ENCODE data around the gene NUP205.

NUP205 gene

DNA sequence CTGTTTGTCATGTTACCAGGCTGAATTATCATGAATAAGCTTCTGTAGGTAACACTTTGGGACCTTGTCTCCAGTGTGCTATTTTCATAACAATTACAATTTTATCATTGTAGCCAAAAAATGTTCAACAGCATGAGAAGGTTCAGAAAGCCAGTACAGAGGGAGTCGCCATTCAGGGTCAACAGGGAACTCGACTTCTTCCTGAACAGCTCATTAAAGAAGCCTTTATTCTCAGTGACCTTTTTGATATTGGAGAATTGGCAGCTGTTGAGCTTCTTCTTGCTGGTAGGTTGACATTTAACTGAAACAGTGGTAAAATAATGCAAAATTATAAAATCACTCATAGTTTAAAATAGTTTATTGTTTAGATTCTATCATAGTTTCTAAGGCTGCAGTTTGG, 15.8 kb downstream of the NUP205 start:
- Histone ChIP-seq H3K9me3 (ENCODE audit: low read length) (no peaks in the 10 kb centered on the region), H3K9me2 (ENCODE audit: low read depth, low read length) (no peaks in the 10 kb centered on the region), H3K27ac (ENCODE audit: low read depth, low read length, poor library complexity, severe bottlenecking) (no peak overlapping the region), H2AFZ (ENCODE audit: low read length) (no peak overlapping the region), H3K4me2 (ENCODE audit: low read length) (no peak overlapping the region), H3K79me2 (ENCODE audit: insufficient read depth, low read length) (peaks cover 35% of the 10 kb centered on the region), H3F3A (ENCODE audit: insufficient read depth, low read length) (no peaks in the 10 kb centered on the region), H3K27me3 (ENCODE audit: insufficient read depth, low read length) (no peaks in the 10 kb centered on the region), H3K4me3 (ENCODE audit: low read depth, low read length, poor library complexity, severe bottlenecking) (no peak overlapping the region), H4K20me1 (ENCODE audit: insufficient read depth, low read length) (no peaks in the 10 kb centered on the region), H3K9ac (ENCODE audit: low read length) (no peak overlapping the region), H3K4me1 (ENCODE audit: insufficient read depth, low read length, severe bottlenecking) (no peaks in the 10 kb centered on the region), H3K36me3 (ENCODE audit: insufficient read depth, low read length) (peaks cover 75% of the 10 kb centered on the region)
- no peak for TF ChIP-seq EZH2 (IDR thresholded peaks at IDR 0.05; ENCODE audit: borderline replicate concordance, low read length)
- TF ChIP-seq, protein P1, sequence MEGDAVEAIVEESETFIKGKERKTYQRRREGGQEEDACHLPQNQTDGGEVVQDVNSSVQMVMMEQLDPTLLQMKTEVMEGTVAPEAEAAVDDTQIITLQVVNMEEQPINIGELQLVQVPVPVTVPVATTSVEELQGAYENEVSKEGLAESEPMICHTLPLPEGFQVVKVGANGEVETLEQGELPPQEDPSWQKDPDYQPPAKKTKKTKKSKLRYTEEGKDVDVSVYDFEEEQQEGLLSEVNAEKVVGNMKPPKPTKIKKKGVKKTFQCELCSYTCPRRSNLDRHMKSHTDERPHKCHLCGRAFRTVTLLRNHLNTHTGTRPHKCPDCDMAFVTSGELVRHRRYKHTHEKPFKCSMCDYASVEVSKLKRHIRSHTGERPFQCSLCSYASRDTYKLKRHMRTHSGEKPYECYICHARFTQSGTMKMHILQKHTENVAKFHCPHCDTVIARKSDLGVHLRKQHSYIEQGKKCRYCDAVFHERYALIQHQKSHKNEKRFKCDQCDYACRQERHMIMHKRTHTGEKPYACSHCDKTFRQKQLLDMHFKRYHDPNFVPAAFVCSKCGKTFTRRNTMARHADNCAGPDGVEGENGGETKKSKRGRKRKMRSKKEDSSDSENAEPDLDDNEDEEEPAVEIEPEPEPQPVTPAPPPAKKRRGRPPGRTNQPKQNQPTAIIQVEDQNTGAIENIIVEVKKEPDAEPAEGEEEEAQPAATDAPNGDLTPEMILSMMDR (IDR thresholded peaks at IDR 0.05; ENCODE audit: low read length), result no peak

DNA sequence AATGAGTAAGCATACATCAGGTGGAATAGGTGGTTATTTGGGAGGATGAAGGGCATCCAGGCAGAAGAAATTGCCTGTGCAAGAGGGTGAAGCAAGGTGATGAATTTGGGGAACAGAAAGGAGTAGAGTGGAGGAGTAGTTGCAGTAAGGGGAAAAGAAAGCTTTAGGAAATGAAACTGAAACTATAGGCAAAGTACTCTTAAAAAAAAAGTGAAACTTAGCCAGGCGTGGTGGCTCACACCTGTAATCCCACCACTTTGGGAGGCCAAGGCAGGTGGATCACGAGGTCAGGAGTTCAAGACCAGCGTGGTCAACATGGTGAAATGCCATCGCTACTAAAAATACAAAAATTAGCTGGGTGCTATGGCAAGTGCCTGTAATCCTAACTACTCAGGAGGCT, 17.6 kb downstream of the NUP205 start:
- H2AFZ ChIP-seq (ENCODE audit: low read length), result no peak overlapping the region
- H3K36me3 ChIP-seq (ENCODE audit: insufficient read depth, low read length), result peaks cover 92% of the 10 kb centered on the region
- no peak overlapping the region for H3K27ac ChIP-seq (ENCODE audit: low read depth, low read length, poor library complexity, severe bottlenecking)
- H3K27me3 ChIP-seq (ENCODE audit: insufficient read depth, low read length), result no peaks in the 10 kb centered on the region
- no peak overlapping the region for H3K9ac ChIP-seq (ENCODE audit: low read length)
- no peak overlapping the region for H3K4me2 ChIP-seq (ENCODE audit: low read length)
- no peaks in the 10 kb centered on the region for H3K4me1 ChIP-seq (ENCODE audit: insufficient read depth, low read length, severe bottlenecking)
- H3K79me2 ChIP-seq (ENCODE audit: insufficient read depth, low read length), result peaks cover 20% of the 10 kb centered on the region
- H3K4me3 ChIP-seq (ENCODE audit: low read depth, low read length, poor library complexity, severe bottlenecking), result no peak overlapping the region
- no peaks in the 10 kb centered on the region for H3F3A ChIP-seq (ENCODE audit: insufficient read depth, low read length)
- H3K9me3 ChIP-seq (ENCODE audit: low read length), result no peaks in the 10 kb centered on the region
- TF ChIP-seq, protein P1 (IDR thresholded peaks at IDR 0.05; ENCODE audit: low read length), result no peak
- TF ChIP-seq EZH2 (IDR thresholded peaks at IDR 0.05; ENCODE audit: borderline replicate concordance, low read length), result no peak
- no peaks in the 10 kb centered on the region for H3K9me2 ChIP-seq (ENCODE audit: low read depth, low read length)
- H4K20me1 ChIP-seq (ENCODE audit: insufficient read depth, low read length), result no peaks in the 10 kb centered on the region

DNA sequence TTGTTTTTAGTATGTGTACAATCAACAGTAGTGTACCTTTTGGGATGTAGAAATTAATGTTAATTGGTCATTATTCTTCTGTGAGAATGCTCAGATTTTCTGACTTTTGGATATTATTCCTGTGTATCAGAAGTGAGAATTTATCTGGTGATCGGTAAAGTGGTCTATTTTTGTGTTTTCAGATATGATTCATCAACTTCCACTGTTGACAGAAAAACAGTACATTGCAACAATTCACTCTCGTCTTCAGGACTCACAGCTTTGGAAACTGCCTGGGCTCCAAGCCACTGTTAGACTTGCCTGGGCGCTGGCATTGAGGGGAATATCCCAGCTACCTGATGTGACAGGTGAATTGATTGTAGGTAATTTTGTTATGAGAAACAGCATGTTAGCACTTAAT, 20.9 kb downstream of the NUP205 start:
- peaks cover 97% of the 10 kb centered on the region for H3K36me3 ChIP-seq (ENCODE audit: insufficient read depth, low read length)
- no peaks in the 10 kb centered on the region for H3K79me2 ChIP-seq (ENCODE audit: insufficient read depth, low read length)
- H3K9me3 ChIP-seq (ENCODE audit: low read length), result no peaks in the 10 kb centered on the region
- TF ChIP-seq, protein P1 (IDR thresholded peaks at IDR 0.05; ENCODE audit: low read length), result no peak
- no peak for TF ChIP-seq EZH2 (IDR thresholded peaks at IDR 0.05; ENCODE audit: borderline replicate concordance, low read length)
- no peaks in the 10 kb centered on the region for H3F3A ChIP-seq (ENCODE audit: insufficient read depth, low read length)
- no peak overlapping the region for H3K27ac ChIP-seq (ENCODE audit: low read depth, low read length, poor library complexity, severe bottlenecking)
- no peak overlapping the region for H3K9ac ChIP-seq (ENCODE audit: low read length)
- no peaks in the 10 kb centered on the region for H3K9me2 ChIP-seq (ENCODE audit: low read depth, low read length)
- no peaks in the 10 kb centered on the region for H3K27me3 ChIP-seq (ENCODE audit: insufficient read depth, low read length)
- no peak overlapping the region for H3K4me3 ChIP-seq (ENCODE audit: low read depth, low read length, poor library complexity, severe bottlenecking)
- H3K4me2 ChIP-seq (ENCODE audit: low read length), result no peak overlapping the region
- no peak overlapping the region for H2AFZ ChIP-seq (ENCODE audit: low read length)
- H3K4me1 ChIP-seq (ENCODE audit: insufficient read depth, low read length, severe bottlenecking), result no peaks in the 10 kb centered on the region
- H4K20me1 ChIP-seq (ENCODE audit: insufficient read depth, low read length), result no peaks in the 10 kb centered on the region

Measured in OCI-LY1 (cell line).